WTC11 (cell line): ENCODE data around the gene PDK1.
"Not testable (repeated sequence)": the region's sequence is repeated elsewhere in the genome, so short reads cannot be mapped to it uniquely, and the experiment has no call there.

ENCODE experiments used
- CREB1 ChIP-seq: sonication (generic); formaldehyde crosslinking; IDR thresholded peaks from 2 replicates; pipeline ENCODE4 v1.8.0; 2023; ENCODE audit warnings: mild to moderate bottlenecking, missing genetic modification reagents
- CTCF ChIP-seq: fragments of 200-600 bp; IDR thresholded peaks from 2 replicates; pipeline ENCODE4 v1.8.0; 2022; ENCODE audit warnings: antibody characterized with exemption
- NFYB ChIP-seq: sonication (generic); formaldehyde crosslinking; conservative IDR thresholded peaks from 2 replicates; pipeline ENCODE4 v1.8.0; 2022; ENCODE audit warnings: low read depth, missing genetic modification reagents
- STAT6 ChIP-seq: sonication (generic); formaldehyde crosslinking; conservative IDR thresholded peaks from 2 replicates; pipeline ENCODE4 v1.8.1; 2023; ENCODE audit warnings: mild to moderate bottlenecking, low read depth, missing genetic modification reagents, moderate library complexity
- ZNF121 ChIP-seq: sonication (generic); formaldehyde crosslinking; IDR thresholded peaks from 2 replicates; pipeline ENCODE4 v1.8.0; 2023; ENCODE audit warnings: missing genetic modification reagents
- TF ChIP-seq, protein P1 (sequence below): sonication (generic); formaldehyde crosslinking; IDR thresholded peaks from 2 replicates; pipeline ENCODE4 v1.8.0; 2022; ENCODE audit warnings: mild to moderate bottlenecking, missing genetic modification reagents
- TF ChIP-seq, protein P2 (sequence below): sonication (generic); formaldehyde crosslinking; IDR thresholded peaks from 2 replicates; pipeline ENCODE4 v1.8.1; 2023; ENCODE audit warnings: mild to moderate bottlenecking, missing genetic modification reagents, borderline replicate concordance

GRCh38 chr2:172537851-172538250 is 18.0 kb upstream of the PDK1 start:
- TF ChIP-seq, protein P1, sequence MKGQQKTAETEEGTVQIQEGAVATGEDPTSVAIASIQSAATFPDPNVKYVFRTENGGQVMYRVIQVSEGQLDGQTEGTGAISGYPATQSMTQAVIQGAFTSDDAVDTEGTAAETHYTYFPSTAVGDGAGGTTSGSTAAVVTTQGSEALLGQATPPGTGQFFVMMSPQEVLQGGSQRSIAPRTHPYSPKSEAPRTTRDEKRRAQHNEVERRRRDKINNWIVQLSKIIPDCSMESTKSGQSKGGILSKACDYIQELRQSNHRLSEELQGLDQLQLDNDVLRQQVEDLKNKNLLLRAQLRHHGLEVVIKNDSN (CRISPR knock-in tag), result not testable (repeated sequence)
- not testable (repeated sequence) for TF ChIP-seq CREB1 (CRISPR knock-in tag); ZNF121 (CRISPR knock-in tag); CTCF; STAT6 (CRISPR knock-in tag); NFYB (CRISPR knock-in tag)
- TF ChIP-seq, protein P2, sequence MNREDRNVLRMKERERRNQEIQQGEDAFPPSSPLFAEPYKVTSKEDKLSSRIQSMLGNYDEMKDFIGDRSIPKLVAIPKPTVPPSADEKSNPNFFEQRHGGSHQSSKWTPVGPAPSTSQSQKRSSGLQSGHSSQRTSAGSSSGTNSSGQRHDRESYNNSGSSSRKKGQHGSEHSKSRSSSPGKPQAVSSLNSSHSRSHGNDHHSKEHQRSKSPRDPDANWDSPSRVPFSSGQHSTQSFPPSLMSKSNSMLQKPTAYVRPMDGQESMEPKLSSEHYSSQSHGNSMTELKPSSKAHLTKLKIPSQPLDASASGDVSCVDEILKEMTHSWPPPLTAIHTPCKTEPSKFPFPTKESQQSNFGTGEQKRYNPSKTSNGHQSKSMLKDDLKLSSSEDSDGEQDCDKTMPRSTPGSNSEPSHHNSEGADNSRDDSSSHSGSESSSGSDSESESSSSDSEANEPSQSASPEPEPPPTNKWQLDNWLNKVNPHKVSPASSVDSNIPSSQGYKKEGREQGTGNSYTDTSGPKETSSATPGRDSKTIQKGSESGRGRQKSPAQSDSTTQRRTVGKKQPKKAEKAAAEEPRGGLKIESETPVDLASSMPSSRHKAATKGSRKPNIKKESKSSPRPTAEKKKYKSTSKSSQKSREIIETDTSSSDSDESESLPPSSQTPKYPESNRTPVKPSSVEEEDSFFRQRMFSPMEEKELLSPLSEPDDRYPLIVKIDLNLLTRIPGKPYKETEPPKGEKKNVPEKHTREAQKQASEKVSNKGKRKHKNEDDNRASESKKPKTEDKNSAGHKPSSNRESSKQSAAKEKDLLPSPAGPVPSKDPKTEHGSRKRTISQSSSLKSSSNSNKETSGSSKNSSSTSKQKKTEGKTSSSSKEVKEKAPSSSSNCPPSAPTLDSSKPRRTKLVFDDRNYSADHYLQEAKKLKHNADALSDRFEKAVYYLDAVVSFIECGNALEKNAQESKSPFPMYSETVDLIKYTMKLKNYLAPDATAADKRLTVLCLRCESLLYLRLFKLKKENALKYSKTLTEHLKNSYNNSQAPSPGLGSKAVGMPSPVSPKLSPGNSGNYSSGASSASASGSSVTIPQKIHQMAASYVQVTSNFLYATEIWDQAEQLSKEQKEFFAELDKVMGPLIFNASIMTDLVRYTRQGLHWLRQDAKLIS (CRISPR knock-in tag), result not testable (repeated sequence)
